A673 (cell line): ENCODE results near the gene CIT. TPM values are rescaled to one million over a fixed set of nuclear protein-coding genes. Genes with fewer than 3 reads are reported as not detected.

Experiments
- BruUV-seq: library from RNA; stranded (reverse); fragments of 400-500 nt; replicated peaks from 2 replicates; lab custom pipeline; 2021; lab: Mats Ljungman, UMichigan
- CTCF ChIA-PET: fragments of 300-600 bp; sonication (Branson Sonifier 250); formaldehyde crosslinking; loops from one replicate; lab custom pipeline; 2022; ENCODE audit warnings: antibody characterized with exemption; lab: Charles Lee
- POLR2A ChIA-PET: fragments of 300-600 bp; sonication (Branson Sonifier 250); formaldehyde crosslinking; loops from one replicate; lab custom pipeline; 2022; ENCODE audit warnings: antibody characterized with exemption; ENCODE audit not compliant: low non-redundant PET; lab: Charles Lee
- DNase-seq: peaks from one replicate; pipeline ENCODE4 v3.0.0-alpha.2; 2015; ENCODE audit warnings: low spot score
- H3K27ac ChIP-seq: fragments of 200-600 bp; sonication (generic); 2 replicates; pipeline ENCODE4 v1.5.1; 2016; ENCODE audit warnings: mixed run types, low read depth, mild to moderate bottlenecking, mixed read lengths, antibody characterized with exemption, low read length; ENCODE audit not compliant: poor library complexity, severe bottlenecking
- H3K27me3 ChIP-seq: fragments of 200-600 bp; sonication (generic); replicated peaks from 2 replicates; pipeline ENCODE4 v1.6.1; 2017; ENCODE audit warnings: mixed run types, low read depth, mild to moderate bottlenecking, mixed read lengths, antibody characterized with exemption, low read length; ENCODE audit not compliant: insufficient read depth, poor library complexity
- H3K36me3 ChIP-seq: fragments of 200-600 bp; sonication (generic); 2 replicates; pipeline ENCODE4 v1.6.1; 2016; ENCODE audit warnings: mixed run types, mild to moderate bottlenecking, mixed read lengths, antibody characterized with exemption, low read length; ENCODE audit not compliant: insufficient read depth, poor library complexity, severe bottlenecking
- H3K4me1 ChIP-seq: fragments of 200-600 bp; sonication (generic); 2 replicates; pipeline ENCODE4 v1.6.1; 2017; ENCODE audit warnings: mixed run types, mild to moderate bottlenecking, mixed read lengths, antibody characterized with exemption, low read length; ENCODE audit not compliant: insufficient read depth, poor library complexity, severe bottlenecking
- H3K4me3 ChIP-seq: fragments of 200-600 bp; sonication (generic); 2 replicates; pipeline ENCODE4 v1.5.1; 2016; ENCODE audit warnings: low read depth, mixed run types, mild to moderate bottlenecking, mixed read lengths, low read length; ENCODE audit not compliant: poor library complexity, severe bottlenecking
- H3K9me3 ChIP-seq: fragments of 200-600 bp; sonication (generic); 2 replicates; pipeline ENCODE4 v1.6.1; 2016; ENCODE audit warnings: mixed run types, low read depth, mild to moderate bottlenecking, mixed read lengths, antibody characterized with exemption, low read length; ENCODE audit not compliant: poor library complexity, severe bottlenecking
- CTCF ChIP-seq: fragments of 300-800, 200-600 bp; sonication (generic); conservative IDR thresholded peaks from 2 replicates; pipeline ENCODE4 v1.5.1; 2017; ENCODE audit warnings: low read depth, mild to moderate bottlenecking, antibody characterized with exemption, low read length, moderate library complexity, mixed read lengths
- EZH2 ChIP-seq: fragments of 200-600 bp; sonication (generic); IDR thresholded peaks from 2 replicates; pipeline ENCODE4 v1.6.1; 2017; ENCODE audit warnings: borderline replicate concordance, low read depth, mild to moderate bottlenecking, mixed read lengths, antibody characterized with exemption, low read length; ENCODE audit not compliant: poor library complexity, severe bottlenecking
- intact Hi-C: fragments of 100-400 bp; cut with micrococcal nuclease; formaldehyde crosslinking; loops from one replicate; pipeline ENCODE4 v1.10.0; 2022; ENCODE audit not compliant: unreplicated experiment
- total RNA-seq: library from RNA; stranded (reverse); gene quantifications from 2 replicates; pipeline ENCODE4 v1.2.3, GENCODE V29; 2021

Gene CIT
- total RNA-seq, 1 experiment from 2014 or later: 62.4 TPM

GRCh38 chr12:119842380-119842779 is 34.7 kb downstream of the CIT start:
- H3K4me3 ChIP-seq: no peak overlapping the region
- CTCF ChIA-PET: no interaction called here
- no TSS peak for BruUV-seq
- no peak for DNase-seq
- intact Hi-C loops: no loop called here
- H3K27me3 ChIP-seq: no peaks in the 10 kb centered on the region
- H3K9me3 ChIP-seq: no peaks in the 10 kb centered on the region
- H3K4me1 ChIP-seq: no peaks in the 10 kb centered on the region
- TF ChIP-seq CTCF: no peak
- TF ChIP-seq EZH2: no peak
- peaks cover 12% of the 10 kb centered on the region for H3K36me3 ChIP-seq
- POLR2A ChIA-PET: no interaction called here
- no peak overlapping the region for H3K27ac ChIP-seq

GRCh38 chr12:119841433-119842210 is 35.5 kb downstream of the CIT start:
- BruUV-seq: no TSS peak
- Histone ChIP-seq H3K9me3 (no peaks in the 10 kb centered on the region), H3K27ac (no peak overlapping the region), H3K36me3 (peaks cover 12% of the 10 kb centered on the region), H3K27me3 (no peaks in the 10 kb centered on the region), H3K4me3 (no peak overlapping the region), H3K4me1 (no peaks in the 10 kb centered on the region)
- intact Hi-C loops: no loop called here
- no peak for DNase-seq
- CTCF ChIA-PET: no interaction called here
- TF ChIP-seq CTCF (no peak), EZH2 (no peak)
- POLR2A ChIA-PET: no interaction called here

- DNase-seq: no peak
- Histone ChIP-seq H3K27me3 (no peaks in the 10 kb centered on the region), H3K4me1 (no peaks in the 10 kb centered on the region), H3K9me3 (no peaks in the 10 kb centered on the region), H3K27ac (no peak overlapping the region), H3K4me3 (no peak overlapping the region), H3K36me3 (peaks cover 12% of the 10 kb centered on the region)
- CTCF ChIA-PET: no interaction called here
- intact Hi-C loops: no loop called here
- TF ChIP-seq CTCF: no peak
- no peak for TF ChIP-seq EZH2
- BruUV-seq: no TSS peak
- POLR2A ChIA-PET: no interaction called here
Observed at GRCh38 chr12:119840582-119840981, 36.5 kb downstream of the CIT start.
